Kidney (tissue), 14 donors: ENCODE results near the gene DYNC1H1. TPM values are rescaled to one million over a fixed set of nuclear protein-coding genes. Genes with fewer than 3 reads are reported as not detected.

ENCODE experiments used
- DNase-seq, 5 donors: peaks; one replicate each; pipeline ENCODE4 v3.0.0-alpha.2; 2013 to 2020
- FAIRE-seq: peaks from 2 replicates; lab custom pipeline; 2012; peaks lifted over from hg19 to GRCh38; lab: Jason Lieb, UNC
- H3K27ac ChIP-seq, 2 donors: one replicate each; pipeline ENCODE4 v1.7.0; 2013; ENCODE audit warnings: low read depth in 2 of 2, low read length in 2 of 2, inconsistent platforms in 1 of 2
- H3K27me3 ChIP-seq: one replicate; pipeline ENCODE4 v1.7.1; 2013; ENCODE audit warnings: low read length, inconsistent platforms; ENCODE audit not compliant: control insufficient read depth, insufficient read depth
- H3K36me3 ChIP-seq, 3 donors: one replicate each; pipeline versions ENCODE4 v1.7.0 to v1.7.1; 2013; ENCODE audit warnings: low read length in 3 of 3, control low read depth in 1 of 3, inconsistent platforms in 1 of 3; ENCODE audit not compliant: insufficient read depth in 3 of 3, control insufficient read depth in 2 of 3
- H3K4me1 ChIP-seq, 3 donors: one replicate each; pipeline versions ENCODE4 v1.7.0 to v1.7.1; 2013; ENCODE audit warnings: low read length in 3 of 3, inconsistent platforms in 1 of 3, low read depth in 1 of 3; ENCODE audit not compliant: control insufficient read depth in 2 of 3, insufficient read depth in 2 of 3
- H3K4me3 ChIP-seq, 3 donors: one replicate each; pipeline versions ENCODE4 v1.7.0 to v1.8.1; 2013; ENCODE audit warnings: low read length in 3 of 3, control low read depth in 1 of 3, inconsistent platforms in 1 of 3
- H3K9ac ChIP-seq, 3 donors: one replicate each; pipeline versions ENCODE4 v1.7.0 to v1.7.1; 2013; ENCODE audit warnings: low read length in 3 of 3, control low read depth in 1 of 3, inconsistent platforms in 1 of 3
- H3K9me3 ChIP-seq, 3 donors: one replicate each; pipeline versions ENCODE4 v1.7.0 to v1.7.1; 2013; ENCODE audit warnings: low read length in 3 of 3, control low read depth in 1 of 3, inconsistent platforms in 1 of 3; ENCODE audit not compliant: control insufficient read depth in 2 of 3, insufficient read depth in 1 of 3
- CTCF ChIP-seq: IDR thresholded peaks from 3 replicates; pipeline ENCODE4 v1.5.1; 2012; ENCODE audit warnings: mild to moderate bottlenecking, moderate library complexity, borderline replicate concordance; ENCODE audit not compliant: insufficient read depth; ENCODE audit errors: extremely low read depth
- intact Hi-C: fragments of 100-400 bp; cut with DNase I; formaldehyde crosslinking; loops from one replicate; pipeline ENCODE4 v1.11.1; 2022
- polyA plus RNA-seq: library from polyadenylated mRNA; stranded (reverse); fragments of 350-450 nt; fragmentation: Illumina TruSeq; extraction: RNeasy Lipid Tissue Mini Kit (QIAGEN cat#74804); gene quantifications from one replicate; pipeline ENCODE4 v1.2.3, GENCODE V29; 2014; ENCODE audit warnings: low read depth, low replicate concordance; ENCODE audit not compliant: insufficient read depth
- total RNA-seq: library from RNA; stranded (reverse); fragmentation: NEBNext Ultra II Directional; extraction: Animal tissue kit (Norgen Biotek cat#: 25700); gene quantifications from one replicate; pipeline ENCODE4 v1.2.1, GENCODE V29; 2021
- donor health status: control.
- donor health status: control.
- donor health status: control.
- donor health status: control.
- donor health status: control.
- donor health status: DM: yes; HTN: yes; CAD: no.
- donor health status: Normal renal cell carcinoma (clear cell type).

Gene DYNC1H1
- total and polyA plus RNA-seq, 2 donors from 2014 or later = 132 to 390 TPM

- Histone ChIP-seq H3K4me1 (no peaks in the 10 kb centered on the region), H3K4me3 (no peak overlapping the region), H3K27ac (no peak overlapping the region), H3K9ac (no peak overlapping the region), H3K9me3 (no peaks in the 10 kb centered on the region), H3K27me3 (no peaks in the 10 kb centered on the region), H3K36me3 (peaks cover 27 to 95% (median 90%) of the 10 kb centered on the region in 3 donors)
- no peak for FAIRE-seq
- no peak for TF ChIP-seq CTCF
- no peak for DNase-seq
- intact Hi-C loops = no loop called here
These were observed 48.0 kb downstream of the DYNC1H1 start for GRCh38 chr14:102012336-102012735.

GRCh38 chr14:102013669-102014200, 49.4 kb downstream of the DYNC1H1 start:
- Histone ChIP-seq H3K4me1 (no peaks in the 10 kb centered on the region), H3K27ac (no peak overlapping the region), H3K27me3 (no peaks in the 10 kb centered on the region), H3K9me3 (no peaks in the 10 kb centered on the region), H3K36me3 (peaks cover 22 to 91% (median 84%) of the 10 kb centered on the region in 3 donors), H3K9ac (no peak overlapping the region), H3K4me3 (no peak overlapping the region)
- intact Hi-C loops = no loop called here
- TF ChIP-seq CTCF = no peak
- no peak for FAIRE-seq
- DNase-seq = no peak

- no peak for DNase-seq
- intact Hi-C loops = no loop called here
- no peaks in the 10 kb centered on the region for H3K27me3 ChIP-seq
- TF ChIP-seq CTCF = no peak
- H3K4me3 ChIP-seq = no peak overlapping the region
- H3K9me3 ChIP-seq = no peaks in the 10 kb centered on the region
- FAIRE-seq = no peak
- peaks cover 22 to 91% (median 80%) of the 10 kb centered on the region in 3 donors for H3K36me3 ChIP-seq
- no peak overlapping the region for H3K9ac ChIP-seq
- no peaks in the 10 kb centered on the region for H3K4me1 ChIP-seq
- H3K27ac ChIP-seq = no peak overlapping the region
These were observed 50.8 kb downstream of the DYNC1H1 start for GRCh38 chr14:102015045-102015685.
